BLaER1 treated with 17β-estradiol and CSF1 and Interleukin-3, amounts not matched to agents 10 nM and 100 nM (cell line): ENCODE measurements around the gene TRIM45.

ENCODE experiments used
- H3K27ac ChIP-seq, 11 experiments: shearing (Covaris generic); formaldehyde crosslinking; 2 replicates each; pipeline ENCODE4 v1.8.1; 2022
- H3K27me3 ChIP-seq, 11 experiments: shearing (Covaris generic); formaldehyde crosslinking; 2 replicates each; pipeline ENCODE4 v1.8.1; 2022
- H3K36me3 ChIP-seq, 11 experiments: shearing (Covaris generic); formaldehyde crosslinking; 2 replicates each; pipeline ENCODE4 v1.8.1; 2022
- H3K4me1 ChIP-seq, 10 experiments: shearing (Covaris generic); formaldehyde crosslinking; 2 replicates each; pipeline ENCODE4 v1.8.1; 2022
- H3K4me2 ChIP-seq, 11 experiments: shearing (Covaris generic); formaldehyde crosslinking; 2 replicates each; pipeline ENCODE4 v1.8.1; 2022
- H3K4me3 ChIP-seq, 10 experiments: shearing (Covaris generic); formaldehyde crosslinking; 2 replicates each; pipeline ENCODE4 v1.8.1; 2022
- H3K9ac ChIP-seq, 11 experiments: shearing (Covaris generic); formaldehyde crosslinking; 2 replicates each; pipeline ENCODE4 v1.8.1; 2022
- H3K9me3 ChIP-seq, 11 experiments: shearing (Covaris generic); formaldehyde crosslinking; replicated peaks in 1 of 11; 2 replicates each; pipeline ENCODE4 v1.8.1; 2022
- H4K20me1 ChIP-seq, 11 experiments: shearing (Covaris generic); formaldehyde crosslinking; 2 replicates each; pipeline ENCODE4 v1.8.1; 2022
- Cebpa-rat ChIP-seq, 11 experiments: shearing (Covaris generic); IDR thresholded peaks; 2 replicates each; pipeline ENCODE4 v1.8.1; 2022

Gene TRIM45

GRCh38 chr1:117098287-117098890 lies 23.2 kb downstream of the TRIM45 start:
- Histone ChIP-seq H3K4me2 (no peak overlapping the region), H3K27ac (no peak overlapping the region)
- TF ChIP-seq Cebpa-rat (IDR thresholded peaks at IDR 0.05): no peak

DNA sequence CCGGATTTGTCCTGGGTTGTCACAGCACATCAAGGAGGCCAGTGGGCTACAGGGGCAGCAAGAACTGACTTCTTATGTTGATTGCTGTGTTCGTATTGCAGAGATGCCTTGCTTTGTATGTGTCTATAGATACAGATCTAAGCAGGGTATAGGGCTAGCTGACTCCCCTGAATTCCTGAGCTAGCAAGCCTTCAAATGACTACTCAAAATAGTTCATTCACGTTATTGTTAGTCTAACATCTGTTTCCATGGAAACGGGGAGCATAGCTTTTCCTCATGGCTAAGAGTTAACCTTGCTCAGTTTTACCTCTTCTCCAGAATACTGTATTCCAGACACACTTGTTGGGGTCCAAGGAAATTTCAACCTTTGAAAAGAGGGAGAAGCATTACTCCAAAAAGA lies 24.1 kb downstream of the TRIM45 start:
- peaks cover 96 to 100% (median 99%) of the 10 kb centered on the region in 11 experiments for H3K36me3 ChIP-seq
- no peak for TF ChIP-seq Cebpa-rat (IDR thresholded peaks at IDR 0.05)
- peaks cover 0 to 8% (median 0%) of the 10 kb centered on the region in 10 experiments; a peak in 1 of 20 replicates for H3K4me1 ChIP-seq
- no peaks in the 10 kb centered on the region for H3K27me3 ChIP-seq
- no peak overlapping the region for H3K4me3 ChIP-seq
- no peak overlapping the region for H3K27ac ChIP-seq
- H3K4me2 ChIP-seq: no peak overlapping the region
- no peaks in the 10 kb centered on the region for H3K9me3 ChIP-seq
- no peak overlapping the region for H3K9ac ChIP-seq
- H4K20me1 ChIP-seq: no peaks in the 10 kb centered on the region

More at GRCh38 chr1:117098287-117098890, 23.2 kb downstream of the TRIM45 start:
- H3K36me3 ChIP-seq: peaks cover 91 to 100% (median 97%) of the 10 kb centered on the region in 11 experiments
- no peaks in the 10 kb centered on the region for H3K9me3 ChIP-seq
- no peaks in the 10 kb centered on the region for H3K27me3 ChIP-seq
- no peaks in the 10 kb centered on the region for H4K20me1 ChIP-seq
- no peak overlapping the region for H3K4me3 ChIP-seq
- peaks cover 0 to 8% (median 0%) of the 10 kb centered on the region in 10 experiments; a peak in 1 of 20 replicates for H3K4me1 ChIP-seq
- no peak overlapping the region for H3K9ac ChIP-seq

GRCh38 chr1:117096951-117097408 lies 24.6 kb downstream of the TRIM45 start:
- Histone ChIP-seq H3K4me1 (peaks cover 0 to 8% (median 0%) of the 10 kb centered on the region in 10 experiments; a peak in 1 of 20 replicates), H4K20me1 (no peaks in the 10 kb centered on the region), H3K9me3 (no peaks in the 10 kb centered on the region), H3K27ac (no peak overlapping the region), H3K4me2 (no peak overlapping the region), H3K9ac (no peak overlapping the region), H3K4me3 (no peak overlapping the region), H3K36me3 (peaks cover 97 to 100% (median 100%) of the 10 kb centered on the region in 11 experiments), H3K27me3 (no peaks in the 10 kb centered on the region)
- no peak for TF ChIP-seq Cebpa-rat (IDR thresholded peaks at IDR 0.05)

DNA sequence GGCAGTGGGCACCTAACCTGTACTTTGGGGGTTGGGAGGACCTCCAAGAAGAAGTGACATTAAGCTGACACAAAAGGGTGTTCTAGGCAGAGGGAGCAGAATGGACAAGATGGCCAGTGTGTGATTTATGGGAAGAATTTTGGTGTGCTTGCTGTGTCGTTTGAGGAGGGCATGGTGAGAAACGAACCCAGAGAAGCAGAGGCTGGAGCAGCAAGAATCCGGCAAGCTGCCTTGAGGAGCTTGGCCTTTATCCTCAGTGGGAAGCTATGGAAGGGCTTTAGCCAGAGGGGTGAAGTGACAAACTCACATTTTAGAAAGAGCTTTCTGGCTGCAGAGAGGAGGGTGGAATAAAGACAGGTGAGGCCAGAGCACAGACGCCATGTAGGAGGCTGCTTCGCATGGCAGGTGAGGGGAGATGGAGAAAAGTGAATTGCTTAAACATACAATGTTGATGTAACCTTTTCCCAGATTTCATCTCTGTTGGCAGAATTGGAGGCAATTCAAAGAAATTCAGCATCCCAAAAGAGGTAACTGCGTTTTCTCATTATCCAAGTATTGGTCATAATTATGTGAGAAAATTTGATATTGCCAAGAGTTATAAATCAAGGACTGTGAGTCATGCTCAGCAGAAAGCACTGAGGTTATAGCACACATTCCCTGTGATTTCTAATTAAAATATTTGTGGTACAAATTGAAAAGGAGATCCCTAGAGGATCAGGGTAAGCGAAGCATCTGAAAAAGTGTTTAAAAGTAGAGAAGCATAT lies 26.5 kb downstream of the TRIM45 start:
- no peak overlapping the region for H3K27ac ChIP-seq
- peaks cover 99 to 100% (median 100%) of the 10 kb centered on the region in 11 experiments for H3K36me3 ChIP-seq
- H3K9ac ChIP-seq: no peak overlapping the region
- no peaks in the 10 kb centered on the region for H3K9me3 ChIP-seq
- H4K20me1 ChIP-seq: peaks cover 0 to 2% (median 0%) of the 10 kb centered on the region in 11 experiments; a peak in 2 of 22 replicates
- TF ChIP-seq Cebpa-rat (IDR thresholded peaks at IDR 0.05): no peak
- H3K4me1 ChIP-seq: peaks cover 0 to 8% (median 0%) of the 10 kb centered on the region in 10 experiments; a peak in 1 of 20 replicates
- H3K27me3 ChIP-seq: no peaks in the 10 kb centered on the region
- no peak overlapping the region for H3K4me3 ChIP-seq
- H3K4me2 ChIP-seq: no peak overlapping the region

GRCh38 chr1:117093870-117094621 lies 27.5 kb downstream of the TRIM45 start:
- Histone ChIP-seq H4K20me1 (peaks cover 0 to 3% (median 0%) of the 10 kb centered on the region in 11 experiments; a peak in 2 of 22 replicates), H3K4me1 (peaks cover 0 to 8% (median 0%) of the 10 kb centered on the region in 10 experiments; a peak in 1 of 20 replicates), H3K27me3 (no peaks in the 10 kb centered on the region), H3K4me2 (no peak overlapping the region), H3K36me3 (peaks cover 98 to 100% (median 99%) of the 10 kb centered on the region in 11 experiments), H3K9ac (no peak overlapping the region), H3K27ac (no peak overlapping the region), H3K9me3 (no peaks in the 10 kb centered on the region), H3K4me3 (no peak overlapping the region)
- no peak for TF ChIP-seq Cebpa-rat (IDR thresholded peaks at IDR 0.05)

DNA sequence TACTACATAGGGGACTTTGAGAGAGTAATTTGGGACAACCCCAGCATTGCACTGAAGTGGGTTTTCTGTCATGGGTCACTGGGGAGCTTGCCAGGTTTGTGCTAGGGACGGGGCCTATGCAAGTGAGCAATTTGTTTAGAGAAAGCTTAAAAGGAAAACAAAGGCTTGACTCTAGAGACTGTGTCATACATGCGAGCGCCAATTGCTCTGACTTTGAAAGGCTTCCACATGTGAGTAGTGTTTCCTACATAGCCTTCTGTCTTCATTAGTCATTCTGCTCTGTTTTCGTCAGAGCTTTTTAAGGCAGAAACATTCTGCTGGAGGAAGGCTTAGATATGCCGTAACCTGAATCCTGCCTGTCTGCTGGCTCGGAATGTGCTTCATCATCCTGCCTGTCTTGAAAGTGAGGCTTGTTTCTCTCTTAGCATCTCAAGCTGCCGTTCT lies 28.4 kb downstream of the TRIM45 start:
- H3K9ac ChIP-seq: no peak overlapping the region

DNA sequence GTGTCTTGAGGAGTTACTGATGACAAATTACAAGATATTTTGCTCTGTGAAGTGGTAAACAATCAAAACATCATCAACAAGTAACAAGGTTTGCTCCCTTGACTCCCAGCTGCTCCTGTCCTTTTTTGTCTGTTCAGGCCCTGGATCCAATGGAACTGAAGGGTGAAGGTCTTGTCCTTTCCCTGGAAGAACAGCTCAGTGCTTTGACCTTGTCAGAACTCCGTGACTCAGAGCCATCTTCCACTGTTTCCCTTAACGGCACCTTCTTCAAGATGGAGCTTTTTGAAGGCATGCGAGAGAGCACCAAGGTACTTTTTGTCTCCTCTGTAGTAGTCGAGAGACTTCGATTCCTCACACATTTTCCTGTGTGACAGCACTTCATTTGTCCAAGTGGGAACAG lies 29.0 kb downstream of the TRIM45 start:
- Histone ChIP-seq H3K36me3 (peaks cover 97 to 100% (median 99%) of the 10 kb centered on the region in 11 experiments), H3K4me2 (no peak overlapping the region), H3K4me1 (peaks cover 0 to 8% (median 0%) of the 10 kb centered on the region in 10 experiments; a peak in 1 of 20 replicates), H3K27me3 (no peaks in the 10 kb centered on the region), H3K4me3 (no peak overlapping the region), H3K27ac (no peak overlapping the region), H3K9ac (no peak overlapping the region), H4K20me1 (peaks cover 0 to 3% (median 0%) of the 10 kb centered on the region in 11 experiments; a peak in 2 of 22 replicates), H3K9me3 (no peaks in the 10 kb centered on the region)
- TF ChIP-seq Cebpa-rat (IDR thresholded peaks at IDR 0.05): no peak

More for the DNA sequence above, 28.4 kb downstream of the TRIM45 start:
- no peaks in the 10 kb centered on the region for H3K9me3 ChIP-seq
- TF ChIP-seq Cebpa-rat (IDR thresholded peaks at IDR 0.05): no peak
- H3K27me3 ChIP-seq: no peaks in the 10 kb centered on the region
- H3K36me3 ChIP-seq: peaks cover 97 to 100% (median 99%) of the 10 kb centered on the region in 11 experiments
- H3K4me2 ChIP-seq: no peak overlapping the region
- no peak overlapping the region for H3K4me3 ChIP-seq
- H4K20me1 ChIP-seq: peaks cover 0 to 3% (median 0%) of the 10 kb centered on the region in 11 experiments; a peak in 2 of 22 replicates
- H3K4me1 ChIP-seq: peaks cover 0 to 8% (median 0%) of the 10 kb centered on the region in 10 experiments; a peak in 1 of 20 replicates
- no peak overlapping the region for H3K27ac ChIP-seq

DNA sequence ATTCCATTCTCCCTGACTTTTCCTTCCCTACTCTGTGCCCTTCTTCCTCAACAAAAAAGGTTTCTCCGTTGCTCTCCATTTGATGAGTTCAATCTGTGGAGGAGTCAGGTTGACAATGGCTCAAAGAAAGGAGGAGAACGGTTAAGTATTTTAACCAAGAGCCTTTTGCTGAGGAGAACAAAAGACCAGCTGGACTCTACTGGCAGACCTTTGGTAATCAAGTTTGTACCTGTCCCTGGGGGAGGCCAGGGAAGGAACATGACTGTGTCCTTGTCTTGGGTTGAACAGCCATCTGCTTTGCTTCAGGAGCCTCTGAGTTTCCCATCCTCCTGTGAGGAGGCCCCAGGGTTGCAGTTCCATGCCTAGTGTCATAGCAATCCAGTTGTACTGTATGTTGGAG lies 31.6 kb downstream of the TRIM45 start:
- Histone ChIP-seq H3K27ac (no peak overlapping the region), H3K4me3 (no peak overlapping the region), H4K20me1 (peaks cover 0 to 3% (median 0%) of the 10 kb centered on the region in 11 experiments; a peak in 2 of 22 replicates), H3K4me2 (no peak overlapping the region), H3K36me3 (peaks cover 88 to 100% (median 97%) of the 10 kb centered on the region in 11 experiments), H3K27me3 (no peaks in the 10 kb centered on the region), H3K4me1 (peaks cover 0 to 8% (median 0%) of the 10 kb centered on the region in 10 experiments; a peak in 1 of 20 replicates), H3K9ac (no peak overlapping the region), H3K9me3 (no peaks in the 10 kb centered on the region)
- TF ChIP-seq Cebpa-rat (IDR thresholded peaks at IDR 0.05): no peak
